Common myeloid progenitor, CD34-positive (primary cell): ENCODE results near the gene NFIB.

Experiments used
- CTCF ChIA-PET: fragments of 350-600 bp; sonication (Branson Sonifier 250); formaldehyde crosslinking; loops from one replicate; lab custom pipeline; 2021; ENCODE audit warnings: antibody characterized with exemption; lab: Charles Lee
- POLR2A ChIA-PET: fragments of 350-600 bp; sonication (Branson Sonifier 250); formaldehyde crosslinking; loops from one replicate; lab custom pipeline; 2021; ENCODE audit warnings: antibody characterized with exemption; lab: Charles Lee
- DNase-seq, 3 donors: peaks; one replicate each; pipeline versions ENCODE4 v3.0.0 to v3.0.0-alpha.2; 2013
- H3K27ac ChIP-seq, 2 experiments: 1 replicate in 1 of 2; 2 replicates in 1 of 2; pipeline ENCODE4 v1.7.0; 2013; ENCODE audit warnings: inconsistent platforms in 2 of 2, low read length in 2 of 2, mild to moderate bottlenecking in 2 of 2, low read depth in 1 of 2, moderate library complexity in 1 of 2; ENCODE audit not compliant: severe bottlenecking in 2 of 2, insufficient read depth in 1 of 2, poor library complexity in 1 of 2
- H3K27me3 ChIP-seq, 5 experiments: replicated peaks in 2 of 5; 1 replicate in 3 of 5; 2 replicates in 2 of 5; pipeline versions ENCODE4 v1.6.1 to v1.7.0; 2013; ENCODE audit warnings: low read length in 4 of 5, mild to moderate bottlenecking in 2 of 5, moderate library complexity in 2 of 5, inconsistent platforms in 1 of 5; ENCODE audit not compliant: insufficient read depth in 5 of 5, control insufficient read depth in 4 of 5
- H3K36me3 ChIP-seq, 4 experiments: 1 replicate in 2 of 4; 2 replicates in 2 of 4; pipeline versions ENCODE4 v1.6.1 to v1.7.0; 2013; ENCODE audit warnings: low read length in 3 of 4, control low read depth in 1 of 4, mild to moderate bottlenecking in 1 of 4; ENCODE audit not compliant: control insufficient read depth in 4 of 4, insufficient read depth in 4 of 4
- H3K4me1 ChIP-seq, 4 experiments: 1 replicate in 3 of 4; 2 replicates in 1 of 4; pipeline versions ENCODE4 v1.6.1 to v1.7.1; 2013; ENCODE audit warnings: low read length in 3 of 4, mild to moderate bottlenecking in 3 of 4, control low read depth in 1 of 4, inconsistent platforms in 1 of 4, moderate library complexity in 1 of 4; ENCODE audit not compliant: control insufficient read depth in 4 of 4, insufficient read depth in 4 of 4; ENCODE audit errors: control extremely low read depth in 1 of 4
- H3K4me3 ChIP-seq, 7 experiments: 1 replicate in 4 of 7; 2 replicates in 3 of 7; pipeline versions ENCODE4 v1.5.1 to v1.7.0; 2013; ENCODE audit warnings: mild to moderate bottlenecking in 7 of 7, low read length in 6 of 7, moderate library complexity in 6 of 7, inconsistent platforms in 2 of 7, low read depth in 2 of 7, control low read depth in 1 of 7; ENCODE audit not compliant: insufficient read depth in 4 of 7, control insufficient read depth in 1 of 7; ENCODE audit errors: extremely low read depth in 1 of 7
- H3K9me3 ChIP-seq, 5 experiments: 1 replicate in 4 of 5; 2 replicates in 1 of 5; pipeline versions ENCODE4 v1.6.1 to v1.7.1; 2013; ENCODE audit warnings: low read length in 4 of 5, mild to moderate bottlenecking in 2 of 5, inconsistent platforms in 1 of 5, low read depth in 1 of 5, moderate library complexity in 1 of 5; ENCODE audit not compliant: control insufficient read depth in 4 of 5, insufficient read depth in 2 of 5; ENCODE audit errors: control extremely low read depth in 1 of 5
- WGBS: methylation state at CpG from one replicate; pipeline ENCODE4 v1.1.5; 2013; ENCODE audit not compliant: insufficient coverage; 5-methylcytosine and 5-hydroxymethylcytosine counted together

NFIB gene

DNA sequence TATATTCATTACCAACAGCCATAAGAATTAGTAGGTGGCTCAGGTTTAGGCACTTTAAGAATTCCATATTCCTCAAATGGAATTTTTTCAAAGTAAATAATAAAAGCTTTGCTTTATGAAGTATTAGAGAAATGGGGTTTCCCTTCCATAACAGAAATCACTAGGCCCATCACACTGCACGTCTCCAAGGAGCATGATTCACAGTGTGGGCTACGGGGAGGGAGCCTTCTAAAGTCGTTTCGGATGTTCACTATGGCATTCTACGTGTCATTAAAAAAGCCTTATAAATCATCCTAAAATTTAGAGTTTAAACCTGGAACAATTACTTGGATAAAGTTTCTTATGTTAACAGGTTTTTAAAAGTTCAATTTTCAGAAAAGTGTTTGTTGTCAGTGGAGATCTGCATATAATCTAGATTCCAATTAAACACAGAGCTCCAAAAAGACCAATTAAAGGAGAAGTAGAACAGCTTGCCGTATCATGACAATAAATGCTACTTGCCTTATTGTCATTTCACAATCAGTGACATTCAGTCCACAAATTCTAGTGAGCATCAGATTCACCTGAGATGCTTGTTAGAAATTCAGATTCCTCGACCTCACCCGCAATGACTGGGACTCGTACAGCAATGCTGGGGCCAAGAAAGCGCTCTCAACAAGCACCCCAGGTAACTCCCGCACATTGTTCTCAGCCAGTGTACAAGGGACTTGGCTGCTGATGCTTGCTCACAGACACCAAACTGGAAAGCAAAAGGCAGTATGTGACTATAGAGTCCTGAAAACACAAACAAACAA, 115.7 kb downstream of the NFIB start:
- Histone ChIP-seq H3K27me3 (peaks cover 0 to 2% (median 0%) of the 10 kb centered on the region in 5 experiments), H3K4me1 (peaks cover 0 to 3% (median 1%) of the 10 kb centered on the region in 4 experiments), H3K27ac (no peak overlapping the region), H3K36me3 (no peaks in the 10 kb centered on the region), H3K9me3 (no peaks in the 10 kb centered on the region), H3K4me3 (no peak overlapping the region)
- POLR2A ChIA-PET: no interaction called here
- no peak for DNase-seq
- CTCF ChIA-PET: no interaction called here
- 93% methylated on average over 5 of the region's 11 CpGs for WGBS

DNA sequence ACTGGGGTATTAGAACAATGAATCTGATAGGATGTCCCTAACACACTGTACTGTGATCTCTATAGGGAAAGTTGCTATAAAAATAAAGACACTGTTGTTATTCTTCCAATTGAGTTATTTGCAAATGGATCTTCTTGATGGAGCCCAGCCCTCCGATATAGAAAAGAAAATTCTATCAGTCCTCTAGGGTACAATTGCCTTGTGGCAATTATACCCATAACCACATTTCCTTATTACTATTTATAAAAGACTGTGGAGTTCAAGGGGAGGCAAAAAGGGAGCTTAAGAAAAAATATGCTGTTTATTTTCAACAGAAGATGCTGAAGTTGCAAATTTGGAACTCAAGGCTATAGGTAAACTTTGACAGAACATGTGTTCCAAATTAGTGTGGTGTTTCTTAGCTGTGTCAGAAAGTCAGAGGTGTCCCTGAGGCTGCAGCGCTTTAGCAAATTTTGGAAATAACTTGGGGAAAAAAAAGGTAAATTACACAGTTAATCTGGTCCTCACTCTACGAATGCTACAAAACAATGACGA, 116.5 kb downstream of the NFIB start:
- H3K4me3 ChIP-seq: no peak overlapping the region
- no peaks in the 10 kb centered on the region for H3K9me3 ChIP-seq
- H3K4me1 ChIP-seq: peaks cover 0 to 3% (median 1%) of the 10 kb centered on the region in 4 experiments
- 100% methylated on average over 3 of the region's 4 CpGs for WGBS
- peaks cover 0 to 2% (median 0%) of the 10 kb centered on the region in 5 experiments for H3K27me3 ChIP-seq
- H3K27ac ChIP-seq: no peak overlapping the region
- CTCF ChIA-PET: no interaction called here
- DNase-seq: no peak
- POLR2A ChIA-PET: no interaction called here
- no peaks in the 10 kb centered on the region for H3K36me3 ChIP-seq

DNA sequence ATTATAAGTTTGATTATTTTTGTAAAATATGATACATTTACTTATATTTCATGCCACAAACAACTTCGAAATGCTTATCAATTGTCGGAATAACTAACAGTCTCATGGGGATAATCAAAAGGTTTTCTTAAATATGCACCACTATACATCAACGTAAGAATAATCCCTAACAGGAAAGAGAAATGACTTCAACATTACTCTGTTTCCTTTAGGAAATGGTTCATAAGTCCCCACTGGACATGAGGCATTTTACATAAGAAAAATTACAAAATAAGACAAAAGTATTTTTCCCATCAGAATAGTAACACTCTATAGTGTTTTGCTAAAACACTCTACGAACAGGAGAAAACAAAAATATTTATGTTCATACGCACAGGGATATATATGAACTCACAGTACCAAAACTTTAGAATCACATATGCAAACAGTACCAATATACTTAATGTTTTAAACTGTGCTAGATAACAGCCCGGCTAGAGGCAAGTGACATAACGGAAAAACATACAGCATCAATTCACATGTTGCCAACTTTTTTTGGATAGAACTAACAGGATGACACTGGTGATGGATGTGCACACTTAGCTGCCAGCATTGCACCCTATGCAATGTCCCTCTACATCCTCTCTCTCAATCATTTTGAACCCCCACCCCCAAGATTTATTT, 120.5 kb downstream of the NFIB start:
- no peak for DNase-seq
- Histone ChIP-seq H3K27ac (no peak overlapping the region), H3K36me3 (no peaks in the 10 kb centered on the region), H3K4me1 (peaks cover 0 to 5% (median 0%) of the 10 kb centered on the region in 4 experiments), H3K9me3 (no peaks in the 10 kb centered on the region), H3K4me3 (no peak overlapping the region), H3K27me3 (peaks cover 0 to 2% (median 0%) of the 10 kb centered on the region in 5 experiments)
- POLR2A ChIA-PET: no interaction called here
- CTCF ChIA-PET: no interaction called here
- 100% methylated on average over 5 of the region's 7 CpGs for WGBS

DNA sequence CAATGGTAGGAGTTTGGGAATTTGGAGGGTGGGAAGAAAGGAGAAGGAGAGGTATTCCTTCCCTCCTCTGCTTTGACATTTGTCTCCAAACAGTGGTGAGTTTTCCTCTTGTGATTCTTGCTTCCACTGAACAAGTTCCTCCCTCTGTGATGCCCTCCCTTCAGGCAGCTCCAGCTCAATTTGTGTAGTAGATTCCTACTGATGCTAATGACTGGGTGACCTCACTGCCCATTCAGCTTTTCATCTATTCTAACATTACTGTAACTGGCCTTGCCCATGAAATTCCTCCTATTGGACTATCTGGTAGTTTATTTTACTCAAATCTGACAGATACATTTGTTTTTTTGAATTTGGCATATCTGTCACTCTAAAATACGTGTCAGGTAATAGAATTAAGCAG, 121.4 kb downstream of the NFIB start:
- WGBS: no CpG with 5 or more reads among the region's 1 CpG
- H3K4me1 ChIP-seq: peaks cover 0 to 3% (median 0%) of the 10 kb centered on the region in 4 experiments
- no peaks in the 10 kb centered on the region for H3K27me3 ChIP-seq
- ChIA-PET CTCF (no interaction called here), POLR2A (no interaction called here)
- H3K4me3 ChIP-seq: no peak overlapping the region
- no peak overlapping the region for H3K27ac ChIP-seq
- no peak for DNase-seq
- H3K9me3 ChIP-seq: no peaks in the 10 kb centered on the region
- no peaks in the 10 kb centered on the region for H3K36me3 ChIP-seq

DNA sequence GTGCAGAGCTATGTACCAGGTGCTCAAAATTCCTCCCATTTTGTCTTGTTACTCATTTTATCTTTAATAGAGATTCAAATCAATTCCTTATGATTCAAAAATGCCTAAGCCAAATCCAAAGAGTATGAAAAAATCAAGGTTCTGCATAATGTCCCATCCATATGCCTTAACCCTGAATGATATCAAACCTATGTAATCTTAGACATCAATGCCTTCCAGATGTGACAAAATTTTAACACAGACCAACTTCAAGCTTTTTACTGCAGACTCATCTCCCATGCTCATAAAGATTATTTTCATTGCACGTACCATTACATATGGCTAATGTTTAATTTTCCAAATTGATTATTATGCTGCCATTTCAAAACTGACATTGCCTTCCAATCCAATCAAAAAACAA, 122.4 kb downstream of the NFIB start:
- H3K36me3 ChIP-seq: no peaks in the 10 kb centered on the region
- H3K4me1 ChIP-seq: peaks cover 0 to 2% (median 0%) of the 10 kb centered on the region in 4 experiments
- DNase-seq: no peak
- no peaks in the 10 kb centered on the region for H3K27me3 ChIP-seq
- no peaks in the 10 kb centered on the region for H3K9me3 ChIP-seq
- H3K4me3 ChIP-seq: no peak overlapping the region
- CTCF ChIA-PET: no interaction called here
- H3K27ac ChIP-seq: no peak overlapping the region
- no CpG with 5 or more reads among the region's 1 CpG for WGBS
- POLR2A ChIA-PET: interaction anchor here (0.6 kb wide), 1 partner anchor 85 kb away, joined by 3 read pairs; no protein-coding TSS in a partner anchor

DNA sequence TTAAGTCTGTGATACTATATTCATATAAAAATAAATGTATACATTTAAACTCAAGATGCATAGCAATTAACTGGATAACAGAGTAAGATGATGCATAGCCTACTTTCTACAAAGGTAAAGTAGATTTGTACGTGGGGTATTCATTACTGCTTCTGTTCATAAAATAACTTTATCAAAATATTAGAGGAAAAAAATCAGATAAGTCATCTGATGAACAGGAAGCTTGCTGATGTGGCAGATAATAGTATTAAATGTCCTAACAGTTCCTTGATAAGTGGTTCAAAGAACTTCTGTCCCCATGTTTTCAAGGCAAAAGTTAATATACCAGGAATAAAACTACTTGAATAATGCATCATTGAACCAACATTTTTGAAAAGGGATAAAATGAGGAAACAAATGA, 123.7 kb downstream of the NFIB start:
- ChIA-PET POLR2A (no interaction called here), CTCF (interaction anchor here (0.9 to 1.4 kb wide), 2 partner anchors 9 to 22 kb away, joined by 4 read pairs; no protein-coding TSS in a partner anchor)
- H3K4me1 ChIP-seq: peaks cover 0 to 2% (median 0%) of the 10 kb centered on the region in 4 experiments
- no peak overlapping the region for H3K27ac ChIP-seq
- H3K9me3 ChIP-seq: no peaks in the 10 kb centered on the region
- DNase-seq: no peak
- no peaks in the 10 kb centered on the region for H3K27me3 ChIP-seq
- WGBS: no CpG with 5 or more reads among the region's 1 CpG
- H3K4me3 ChIP-seq: no peak overlapping the region
- no peaks in the 10 kb centered on the region for H3K36me3 ChIP-seq

DNA sequence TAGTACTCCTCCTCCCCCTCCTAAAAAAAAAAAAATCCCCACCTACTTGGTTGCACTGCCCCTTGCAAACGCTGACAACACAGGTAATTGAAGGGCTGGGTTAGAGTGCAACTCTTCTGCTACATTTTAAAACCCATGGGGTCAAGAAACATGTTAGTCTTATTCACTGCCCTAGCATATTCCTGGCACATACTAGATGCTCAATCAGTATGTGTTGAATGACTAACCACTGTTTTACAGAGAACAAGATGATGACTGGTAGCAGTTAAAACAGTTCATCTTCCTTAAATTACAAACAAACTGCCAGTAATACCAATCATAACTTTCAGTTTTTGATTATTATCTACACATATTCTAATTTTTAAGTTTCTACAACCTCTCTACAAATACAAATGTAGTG, 124.4 kb downstream of the NFIB start:
- DNase-seq: no peak
- CTCF ChIA-PET: interaction anchor here (0.9 to 1.4 kb wide), 2 partner anchors 8 to 21 kb away, joined by 4 read pairs; no protein-coding TSS in a partner anchor
- Histone ChIP-seq H3K27me3 (no peaks in the 10 kb centered on the region), H3K4me1 (peaks cover 0 to 2% (median 0%) of the 10 kb centered on the region in 4 experiments), H3K4me3 (no peak overlapping the region), H3K9me3 (no peaks in the 10 kb centered on the region), H3K36me3 (no peaks in the 10 kb centered on the region), H3K27ac (no peak overlapping the region)
- POLR2A ChIA-PET: no interaction called here
- no CpG with 5 or more reads among the region's 1 CpG for WGBS
